K562 (cell line): ENCODE measurements around the gene RAI2. TPM values are rescaled to one million over a fixed set of nuclear protein-coding genes. Genes with fewer than 3 reads are reported as not detected.

Experiments used
- ATAC-seq: fragments of 200-7000 bp; cut with Tn5 transposase; 3 replicates; pipeline ENCODE4 v1.9.1; 2020; ENCODE audit warnings: moderate library complexity
- BruUV-seq: library from RNA; stranded (reverse); fragments of 400-500 nt; replicated peaks from 2 replicates; lab custom pipeline; 2021; lab: Mats Ljungman, UMichigan
- CTCF ChIA-PET: fragments of 300-600 bp; formaldehyde crosslinking; extraction: SDS; loops from one replicate; lab custom pipeline; 2021; ENCODE audit warnings: low intra/inter-chr PET ratio; lab: Yijun Ruan, JAX
- POLR2A ChIA-PET: fragments of 300-600, 350-650 bp; sonication (Branson Sonifier 250); formaldehyde crosslinking; extraction: SDS; loops from one replicate; lab custom pipeline; 2021; ENCODE audit warnings: antibody characterized with exemption, inconsistent platforms; lab: Yijun Ruan, JAX
- DNase-seq, 4 experiments: peaks; one replicate each; pipeline versions ENCODE4 v3.0.0 to v3.0.0-alpha.2; 2011 to 2018; ENCODE audit warnings: low spot score in 3 of 4, mixed read lengths in 3 of 4; ENCODE audit errors: extremely low read depth in 1 of 4
- FAIRE-seq: peaks from 2 replicates; lab custom pipeline; 2011; peaks lifted over from hg19 to GRCh38; lab: Jason Lieb, UNC
- H2AFZ ChIP-seq: 2 replicates; pipeline ENCODE4 v1.6.0; 2011; ENCODE audit warnings: low read depth, low read length, control low read depth, inconsistent platforms
- H3K27ac ChIP-seq: fragments of 200-600 bp; 3 replicates; pipeline ENCODE4 v1.8.0; 2011; ENCODE audit warnings: low read depth, mild to moderate bottlenecking, control low read depth, inconsistent platforms, low read length, moderate library complexity, mixed read lengths; ENCODE audit errors: extremely low read depth
- H3K27me3 ChIP-seq, 2 experiments: fragments of 300-600 bp in 1 of 2; 2 replicates in 1 of 2; 3 replicates in 1 of 2; pipeline versions ENCODE4 v1.6.0 to v1.8.0; 2011; ENCODE audit warnings: inconsistent platforms in 2 of 2, low read length in 2 of 2, mild to moderate bottlenecking in 1 of 2, mixed read lengths in 1 of 2, moderate library complexity in 1 of 2; ENCODE audit not compliant: control insufficient read depth in 2 of 2, insufficient read depth in 2 of 2
- H3K36me3 ChIP-seq: fragments of 300-600 bp; 3 replicates; pipeline ENCODE4 v1.8.0; 2011; ENCODE audit warnings: mild to moderate bottlenecking, low read length, inconsistent platforms; ENCODE audit not compliant: control insufficient read depth, insufficient read depth
- H3K4me1 ChIP-seq, 2 experiments: fragments of 200-600 bp in 1 of 2; replicated peaks in 1 of 2; 2 replicates in 1 of 2; 3 replicates in 1 of 2; pipeline versions ENCODE4 v1.5.1 to v1.8.0; 2011; ENCODE audit warnings: inconsistent platforms in 2 of 2, low read length in 2 of 2, mild to moderate bottlenecking in 1 of 2, mixed read lengths in 1 of 2, moderate library complexity in 1 of 2; ENCODE audit not compliant: control insufficient read depth in 2 of 2, insufficient read depth in 2 of 2
- H3K4me2 ChIP-seq: 2 replicates; pipeline ENCODE4 v1.6.1; 2011; ENCODE audit warnings: low read length, control low read depth, inconsistent platforms, mixed read lengths; ENCODE audit not compliant: insufficient read depth
- H3K4me3 ChIP-seq: fragments of 200-600 bp; sonication (generic), shearing (Covaris generic); 2 replicates; pipeline ENCODE4 v1.5.1; 2016; ENCODE audit warnings: control low read depth, inconsistent platforms
- H3K79me2 ChIP-seq: fragments of 200-600 bp; 3 replicates; pipeline ENCODE4 v1.8.0; 2011; ENCODE audit warnings: low read length, inconsistent platforms; ENCODE audit not compliant: control insufficient read depth, insufficient read depth
- H3K9ac ChIP-seq, 2 experiments: 2 replicates each; pipeline versions ENCODE4 v1.6.0 to v1.6.1; 2011; ENCODE audit warnings: low read depth in 2 of 2, low read length in 2 of 2, control low read depth in 1 of 2, inconsistent platforms in 1 of 2, mild to moderate bottlenecking in 1 of 2, mixed read lengths in 1 of 2; ENCODE audit not compliant: insufficient read depth in 1 of 2
- H3K9me1 ChIP-seq: one replicate; pipeline ENCODE4 v1.6.0; 2011; ENCODE audit warnings: inconsistent platforms, mild to moderate bottlenecking, low read length, moderate library complexity; ENCODE audit not compliant: control insufficient read depth, insufficient read depth
- H3K9me3 ChIP-seq: replicated peaks from 2 replicates; pipeline ENCODE4 v1.5.1; 2011; ENCODE audit warnings: low read depth, low read length, inconsistent platforms; ENCODE audit not compliant: control insufficient read depth, insufficient read depth
- H4K20me1 ChIP-seq: replicated peaks from 2 replicates; pipeline ENCODE4 v1.6.1; 2011; ENCODE audit warnings: low read length, inconsistent platforms, mixed read lengths; ENCODE audit not compliant: control insufficient read depth, insufficient read depth
- MXI1 ChIP-seq: IDR thresholded peaks from 2 replicates; pipeline ENCODE4 v1.6.1; 2011; ENCODE audit warnings: low read depth, mild to moderate bottlenecking, improper control_type of control experiment, low read length
- NFXL1 ChIP-seq: fragments of 450-650 bp; formaldehyde crosslinking; IDR thresholded peaks from 2 replicates; pipeline ENCODE4 v1.4.0; 2021; ENCODE audit warnings: mild to moderate bottlenecking
- TBP ChIP-seq: optimal IDR thresholded peaks from 2 replicates; pipeline ENCODE3; 2011; ENCODE audit warnings: low read depth, low read length, improper control_type of control experiment
- ZNF133 ChIP-seq: fragments of 250-450 bp; sonication (Bioruptor Pico); IDR thresholded peaks from 2 replicates; pipeline ENCODE4 v1.4.0; 2020; ENCODE audit warnings: mild to moderate bottlenecking
- ZNF280A ChIP-seq: fragments of 450-650 bp; IDR thresholded peaks from 2 replicates; pipeline ENCODE4 v1.6.1; 2018; ENCODE audit warnings: mild to moderate bottlenecking, low read depth; ENCODE audit not compliant: partially characterized antibody
- ZNF79 ChIP-seq: fragments of 250-450 bp; sonication (Bioruptor Pico); IDR thresholded peaks from 2 replicates; pipeline ENCODE4 v1.4.0; 2020; ENCODE audit warnings: low read depth, mild to moderate bottlenecking, moderate library complexity
- WGBS: fragments of 100-300 bp; shearing (Covaris generic); methylation state at CpG from one replicate; pipeline ENCODE4 v1.1.6; 2016; ENCODE audit warnings: low coverage, mixed read lengths; ENCODE audit not compliant: insufficient coverage; ENCODE audit errors: missing lambda C conversion rate; 5-methylcytosine and 5-hydroxymethylcytosine counted together
- in situ Hi-C: fragments of 300-500 bp; cut with MboI; formaldehyde crosslinking; loops from 4 replicates; pipeline ENCODE4 v1.15.0; 2018; ENCODE audit warnings: inconsistent platforms, mixed read lengths
- intact Hi-C: fragments of 100-400 bp; cut with micrococcal nuclease; formaldehyde crosslinking; loops from 2 replicates; pipeline ENCODE4 v1.14.2; 2022
- polyA plus RNA-seq, 8 experiments: library from polyadenylated mRNA; depleted of rRNA in 4 of 8; stranded (reverse) in 5 of 8; unstranded in 3 of 8; fragments of >200 nt; fragmentation: Nextera tagmentation in 2 of 8; fragmentation: Illumina TruSeq in 1 of 8; extraction: Ambion mirVana in 2 of 8; extraction: Trizol in 1 of 8; gene quantifications; 2 replicates each; pipeline versions ENCODE4 v1.2.1 to v1.2.3, GENCODE V29; 2011 to 2014; ENCODE audit warnings: inconsistent platforms in 1 of 8, missing spikeins in 1 of 8
- total RNA-seq, 7 experiments: library from RNA; depleted of rRNA in 6 of 7; stranded (reverse); fragments of >200 nt in 6 of 7; fragmentation: Illumina TruSeq in 2 of 7; extraction: Trizol in 2 of 7; gene quantifications; 2 replicates each; pipeline versions ENCODE4 v1.2.1 to v1.2.3, GENCODE V29; 2011 to 2021; ENCODE audit warnings: low replicate concordance in 1 of 7

RAI2 gene
- total and polyA plus RNA-seq, 9 of the 15 experiments (the other 6 are each of a cell fraction or from before 2014, with no cell fraction given), result not detected

GRCh38 chrX:17878028-17878670, 17.1 kb upstream of the RAI2 start:
- H3K9me3 ChIP-seq, result no peaks in the 10 kb centered on the region
- H3K9ac ChIP-seq, result no peak overlapping the region
- ATAC-seq (no peak), FAIRE-seq (no peak), DNase-seq (no peak)
- CTCF ChIA-PET, result no interaction called here
- no peak overlapping the region for H3K27ac ChIP-seq
- WGBS, result 0% methylated on average over 2 of the region's 2 CpGs
- intact Hi-C loops, result no loop called here
- H3K36me3 ChIP-seq, result no peaks in the 10 kb centered on the region
- no peaks in the 10 kb centered on the region for H3K79me2 ChIP-seq
- no peaks in the 10 kb centered on the region for H4K20me1 ChIP-seq
- POLR2A ChIA-PET, result no interaction called here
- TF ChIP-seq ZNF133 (CRISPR knock-in tag) (no peak), NFXL1 (CRISPR knock-in tag) (no peak), ZNF280A (no peak), TBP (no peak), ZNF79 (CRISPR knock-in tag) (no peak), MXI1 (no peak)
- no peak overlapping the region for H3K4me3 ChIP-seq
- in situ Hi-C loops, result no loop called here
- no peaks in the 10 kb centered on the region for H3K27me3 ChIP-seq
- no peak overlapping the region for H3K4me2 ChIP-seq
- no peaks in the 10 kb centered on the region for H3K9me1 ChIP-seq
- H3K4me1 ChIP-seq, result no peaks in the 10 kb centered on the region
- H2AFZ ChIP-seq, result no peak overlapping the region
- no TSS peak for BruUV-seq
